ENCODE results near the gene STK32B.

- TF ChIP-seq POLR2A (IDR thresholded peaks at IDR 0.05; ENCODE audit: low read length) (no peak), GATA1 (IDR thresholded peaks at IDR 0.05; ENCODE audit: low read depth, low read length) (no peak)
Measured at GRCh38 chr4:5455003-5455585, 403.8 kb downstream of the STK32B start.
